ACHN (cell line): ENCODE results near the gene TMEM234.

Experiments used
- DNase-seq: peaks from one replicate; pipeline ENCODE4 v3.0.0-alpha.2; 2015
- in situ Hi-C: cut with HindIII; loops from 2 replicates; pipeline ENCODE4 v1.10.0; 2017; ENCODE audit warnings: low sequenced_read_pairs, low pct_ligation_motif_present, low pct_unique_long_range_greater_than_20kb

TMEM234 gene

GRCh38 chr1:32184650-32185049 is 37.5 kb downstream of the TMEM234 start:
- in situ Hi-C loops, result no loop called here
- DNase-seq, result no peak

GRCh38 chr1:32182060-32182459 is 40.1 kb downstream of the TMEM234 start:
- DNase-seq, result no peak
- in situ Hi-C loops, result no loop called here

- in situ Hi-C loops, result no loop called here
- DNase-seq, result no peak
Observed at GRCh38 chr1:32181563-32181962, 40.6 kb downstream of the TMEM234 start.

GRCh38 chr1:32181065-32181464 is 41.1 kb downstream of the TMEM234 start:
- in situ Hi-C loops, result no loop called here
- no peak for DNase-seq

GRCh38 chr1:32180186-32181060 is 41.7 kb downstream of the TMEM234 start:
- peak; percentile 56 for DNase-seq
- in situ Hi-C loops, result no loop called here

GRCh38 chr1:32179443-32180185 is 42.5 kb downstream of the TMEM234 start, which contains the start of gene TXLNA:
TXLNA (plus strand) TSS chr1:32179675; CDS start chr1:32180346, 671 bp downstream.
- DNase-seq, result peak; percentile 90
- in situ Hi-C loops, result no loop called here

- in situ Hi-C loops, result no loop called here
- DNase-seq, result no peak
Observed at GRCh38 chr1:32179193-32179442, 43.0 kb downstream of the TMEM234 start.

GRCh38 chr1:32178380-32179192 is 43.6 kb downstream of the TMEM234 start:
- in situ Hi-C loops, result no loop called here
- no peak for DNase-seq

GRCh38 chr1:32172621-32173245 is 49.4 kb downstream of the TMEM234 start:
- DNase-seq, result no peak
- in situ Hi-C loops, result no loop called here

- no peak for DNase-seq
- in situ Hi-C loops, result no loop called here
Observed at GRCh38 chr1:32170991-32171390, 51.2 kb downstream of the TMEM234 start.
